NB4 (cell line): ENCODE data around the gene DOP1A.

Experiments used
- DNase-seq: peaks from one replicate; pipeline ENCODE4 v3.0.0; 2010; ENCODE audit warnings: low read depth
- H3K4me3 ChIP-seq: one replicate; pipeline ENCODE4 v1.5.1; 2011; ENCODE audit warnings: mild to moderate bottlenecking, low read depth, low read length, moderate library complexity
- CTCF ChIP-seq: IDR thresholded peaks from one replicate; pipeline ENCODE4 v1.5.1; 2012; ENCODE audit warnings: low read depth, low read length
- MAX ChIP-seq: IDR thresholded peaks from 2 replicates; pipeline ENCODE4 v1.6.1; 2011; ENCODE audit warnings: low read depth, low read length
- MYC ChIP-seq: IDR thresholded peaks from 2 replicates; pipeline ENCODE4 v1.6.1; 2011; ENCODE audit warnings: low read depth, low read length
- POLR2A ChIP-seq: IDR thresholded peaks from 2 replicates; pipeline ENCODE4 v1.6.1; 2011; ENCODE audit warnings: mild to moderate bottlenecking; ENCODE audit not compliant: insufficient read length; ENCODE audit errors: extremely low read depth

Gene DOP1A

GRCh38 chr6:83108378-83108777, 40.9 kb downstream of the DOP1A start:
- TF ChIP-seq MYC (no peak), POLR2A (no peak), MAX (no peak), CTCF (no peak)

GRCh38 chr6:83113258-83113657, 45.8 kb downstream of the DOP1A start:
- TF ChIP-seq POLR2A (no peak), CTCF (no peak), MAX (no peak), MYC (no peak)

More at GRCh38 chr6:83108378-83108777, 40.9 kb downstream of the DOP1A start:
- DNase-seq = no peak
- H3K4me3 ChIP-seq = no peak overlapping the region

GRCh38 chr6:83114164-83114563, 46.7 kb downstream of the DOP1A start:
- no peak for DNase-seq
- TF ChIP-seq MYC = no peak
- no peak for TF ChIP-seq POLR2A
- no peak for TF ChIP-seq MAX
- TF ChIP-seq CTCF = no peak
- no peak overlapping the region for H3K4me3 ChIP-seq

More at GRCh38 chr6:83113258-83113657, 45.8 kb downstream of the DOP1A start:
- DNase-seq = no peak
- no peak overlapping the region for H3K4me3 ChIP-seq

GRCh38 chr6:83117802-83118201, 50.3 kb downstream of the DOP1A start:
- DNase-seq = no peak
- TF ChIP-seq CTCF (no peak), MAX (no peak), POLR2A (no peak), MYC (no peak)
- H3K4me3 ChIP-seq = no peak overlapping the region

- DNase-seq = no peak
- no peak overlapping the region for H3K4me3 ChIP-seq
- TF ChIP-seq POLR2A (no peak), CTCF (no peak), MAX (no peak), MYC (no peak)
These were observed 52.4 kb downstream of the DOP1A start for GRCh38 chr6:83119742-83120300.

GRCh38 chr6:83124553-83124952, 57.1 kb downstream of the DOP1A start:
- DNase-seq = no peak
- TF ChIP-seq MAX (no peak), MYC (no peak), POLR2A (no peak), CTCF (no peak)
- no peak overlapping the region for H3K4me3 ChIP-seq
